ENCODE data around the gene F2. TPM values are rescaled to one million over a fixed set of nuclear protein-coding genes. Genes with fewer than 3 reads are reported as not detected.

The F2 gene
- total and polyA plus RNA-seq, 2 of the 13 experiments (the other 11 are each of a cell fraction or from before 2014, with no cell fraction given), result 330 to 801 TPM

DNA sequence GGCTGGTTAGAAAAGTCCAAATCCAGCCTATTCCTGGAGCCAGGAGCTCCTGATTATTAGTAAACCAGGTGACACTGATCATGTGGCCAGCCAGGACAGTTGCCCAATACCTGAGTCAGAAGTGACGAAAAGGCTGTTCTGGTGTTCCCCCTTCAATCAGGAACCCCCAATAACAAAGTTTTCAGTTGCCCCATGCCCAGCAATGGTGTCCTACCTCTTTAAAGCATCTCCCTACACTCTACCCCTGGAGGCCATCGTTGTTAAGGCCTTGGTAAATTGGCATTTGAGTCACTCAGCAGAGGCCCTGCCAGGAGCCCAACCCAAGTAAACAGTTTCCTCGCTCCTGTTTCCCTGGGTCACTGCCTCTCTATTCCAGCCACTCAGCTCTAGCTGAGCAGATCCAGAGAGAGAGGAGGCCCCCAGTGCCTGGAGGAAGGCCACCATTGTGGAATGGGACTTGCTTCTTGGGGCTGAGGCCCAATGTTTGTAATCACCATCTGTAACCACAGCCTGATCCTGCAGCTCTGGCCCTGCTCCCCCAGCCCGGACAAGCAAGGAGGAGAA, 43.6 kb upstream of the F2 start (continued):
- TF ChIP-seq NFYB (CRISPR knock-in tag; IDR thresholded peaks at IDR 0.05) (no peak), FOXK2 (IDR thresholded peaks at IDR 0.05) (no peak), ZNF607 (CRISPR knock-in tag; IDR thresholded peaks at IDR 0.05; ENCODE audit: borderline replicate concordance) (no peak), MIXL1 (CRISPR knock-in tag; IDR thresholded peaks at IDR 0.05) (no peak), ZSCAN12 (CRISPR knock-in tag; IDR thresholded peaks at IDR 0.05) (no peak), ZNF446 (CRISPR knock-in tag; IDR thresholded peaks at IDR 0.05) (no peak), ATF7 (IDR thresholded peaks at IDR 0.05) (no peak), ATF7 (CRISPR knock-in tag; IDR thresholded peaks at IDR 0.05) (no peak), KDM5A (IDR thresholded peaks at IDR 0.05; ENCODE audit: borderline replicate concordance, low read length) (0 out of 2 replicates have a peak, but pooled peaks have one; percentile 11), ZNF253 (CRISPR knock-in tag; IDR thresholded peaks at IDR 0.05; ENCODE audit: borderline replicate concordance) (no peak), SMARCE1 (IDR thresholded peaks at IDR 0.05; ENCODE audit: borderline replicate concordance) (no peak), ZNF251 (CRISPR knock-in tag; IDR thresholded peaks at IDR 0.05) (no peak), ZNF883 (CRISPR knock-in tag; IDR thresholded peaks at IDR 0.05; ENCODE audit: not compliant biosample characterization) (no peak), ZNF547 (CRISPR knock-in tag; IDR thresholded peaks at IDR 0.05) (no peak), ZNF644 (CRISPR knock-in tag; IDR thresholded peaks at IDR 0.05; ENCODE audit: low read depth) (0 out of 2 replicates have a peak, but pooled peaks have one; percentile 47), MAF1 (CRISPR knock-in tag; IDR thresholded peaks at IDR 0.05; ENCODE audit: borderline replicate concordance) (no peak), SRF (IDR thresholded peaks at IDR 0.05; ENCODE audit: low read depth, low read length) (no peak), RAD51 (IDR thresholded peaks at IDR 0.05; ENCODE audit: borderline replicate concordance) (peak; percentile 57), DNMT3B (CRISPR knock-in tag; conservative IDR thresholded peaks at IDR 0.05) (no peak), TEAD2 (CRISPR knock-in tag; IDR thresholded peaks at IDR 0.05) (no peak), MXD4 (CRISPR knock-in tag; IDR thresholded peaks at IDR 0.05) (0 out of 2 replicates have a peak, but pooled peaks have one; percentile 26), TP53 (CRISPR knock-in tag; conservative IDR thresholded peaks at IDR 0.05) (no peak), ZNF354B (CRISPR knock-in tag; IDR thresholded peaks at IDR 0.05) (no peak), SRSF9 (IDR thresholded peaks at IDR 0.05; ENCODE audit: borderline replicate concordance, insufficient read depth, low read depth, low read length, poor library complexity, severe bottlenecking) (no peak)
- TF ChIP-seq, protein P1, sequence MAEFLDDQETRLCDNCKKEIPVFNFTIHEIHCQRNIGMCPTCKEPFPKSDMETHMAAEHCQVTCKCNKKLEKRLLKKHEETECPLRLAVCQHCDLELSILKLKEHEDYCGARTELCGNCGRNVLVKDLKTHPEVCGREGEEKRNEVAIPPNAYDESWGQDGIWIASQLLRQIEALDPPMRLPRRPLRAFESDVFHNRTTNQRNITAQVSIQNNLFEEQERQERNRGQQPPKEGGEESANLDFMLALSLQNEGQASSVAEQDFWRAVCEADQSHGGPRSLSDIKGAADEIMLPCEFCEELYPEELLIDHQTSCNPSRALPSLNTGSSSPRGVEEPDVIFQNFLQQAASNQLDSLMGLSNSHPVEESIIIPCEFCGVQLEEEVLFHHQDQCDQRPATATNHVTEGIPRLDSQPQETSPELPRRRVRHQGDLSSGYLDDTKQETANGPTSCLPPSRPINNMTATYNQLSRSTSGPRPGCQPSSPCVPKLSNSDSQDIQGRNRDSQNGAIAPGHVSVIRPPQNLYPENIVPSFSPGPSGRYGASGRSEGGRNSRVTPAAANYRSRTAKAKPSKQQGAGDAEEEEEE (CRISPR knock-in tag; IDR thresholded peaks at IDR 0.05; ENCODE audit: borderline replicate concordance), result no peak
- TF ChIP-seq, protein P2, sequence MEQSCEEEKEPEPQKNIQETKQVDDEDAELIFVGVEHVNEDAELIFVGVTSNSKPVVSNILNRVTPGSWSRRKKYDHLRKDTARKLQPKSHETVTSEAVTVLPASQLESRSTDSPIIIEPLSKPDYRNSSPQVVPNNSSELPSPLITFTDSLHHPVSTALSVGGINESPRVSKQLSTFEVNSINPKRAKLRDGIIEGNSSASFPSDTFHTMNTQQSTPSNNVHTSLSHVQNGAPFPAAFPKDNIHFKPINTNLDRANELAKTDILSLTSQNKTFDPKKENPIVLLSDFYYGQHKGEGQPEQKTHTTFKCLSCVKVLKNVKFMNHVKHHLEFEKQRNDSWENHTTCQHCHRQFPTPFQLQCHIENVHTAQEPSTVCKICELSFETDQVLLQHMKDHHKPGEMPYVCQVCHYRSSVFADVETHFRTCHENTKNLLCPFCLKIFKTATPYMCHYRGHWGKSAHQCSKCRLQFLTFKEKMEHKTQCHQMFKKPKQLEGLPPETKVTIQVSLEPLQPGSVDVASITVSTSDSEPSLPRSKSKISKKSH (CRISPR knock-in tag; IDR thresholded peaks at IDR 0.05; ENCODE audit: borderline replicate concordance), result no peak
- TF ChIP-seq, protein P3, sequence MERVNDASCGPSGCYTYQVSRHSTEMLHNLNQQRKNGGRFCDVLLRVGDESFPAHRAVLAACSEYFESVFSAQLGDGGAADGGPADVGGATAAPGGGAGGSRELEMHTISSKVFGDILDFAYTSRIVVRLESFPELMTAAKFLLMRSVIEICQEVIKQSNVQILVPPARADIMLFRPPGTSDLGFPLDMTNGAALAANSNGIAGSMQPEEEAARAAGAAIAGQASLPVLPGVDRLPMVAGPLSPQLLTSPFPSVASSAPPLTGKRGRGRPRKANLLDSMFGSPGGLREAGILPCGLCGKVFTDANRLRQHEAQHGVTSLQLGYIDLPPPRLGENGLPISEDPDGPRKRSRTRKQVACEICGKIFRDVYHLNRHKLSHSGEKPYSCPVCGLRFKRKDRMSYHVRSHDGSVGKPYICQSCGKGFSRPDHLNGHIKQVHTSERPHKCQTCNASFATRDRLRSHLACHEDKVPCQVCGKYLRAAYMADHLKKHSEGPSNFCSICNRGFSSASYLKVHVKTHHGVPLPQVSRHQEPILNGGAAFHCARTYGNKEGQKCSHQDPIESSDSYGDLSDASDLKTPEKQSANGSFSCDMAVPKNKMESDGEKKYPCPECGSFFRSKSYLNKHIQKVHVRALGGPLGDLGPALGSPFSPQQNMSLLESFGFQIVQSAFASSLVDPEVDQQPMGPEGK (CRISPR knock-in tag; IDR thresholded peaks at IDR 0.05), result 0 out of 2 replicates have a peak, but pooled peaks have one; percentile 25
